ENCODE measurements around the gene SORBS1.

Gene SORBS1

GRCh38 chr10:95573964-95574604 lies 12.9 kb upstream of the SORBS1 start:
- H3K4me1 Mint-ChIP-seq (ENCODE audit: low read depth): no peaks in the 10 kb centered on the region
- no peaks in the 10 kb centered on the region for H3K36me3 Mint-ChIP-seq (ENCODE audit: low read depth)
- no peak overlapping the region for H3K4me3 Mint-ChIP-seq
- no peak overlapping the region for H3K27ac Mint-ChIP-seq
- no peaks in the 10 kb centered on the region for H3K9me3 Mint-ChIP-seq
- H3K27me3 Mint-ChIP-seq: peaks cover 9% of the 10 kb centered on the region

- Mint-ChIP-seq H3K9me3 (no peaks in the 10 kb centered on the region), H3K36me3 (ENCODE audit: low read depth) (no peaks in the 10 kb centered on the region), H3K4me1 (ENCODE audit: low read depth) (no peaks in the 10 kb centered on the region), H3K27ac (no peak overlapping the region), H3K4me3 (no peak overlapping the region), H3K27me3 (peaks cover 9% of the 10 kb centered on the region)
Observed at GRCh38 chr10:95573527-95573926, 12.4 kb upstream of the SORBS1 start.

- no peaks in the 10 kb centered on the region for H3K36me3 Mint-ChIP-seq (ENCODE audit: low read depth)
- H3K4me3 Mint-ChIP-seq: no peak overlapping the region
- H3K4me1 Mint-ChIP-seq (ENCODE audit: low read depth): no peaks in the 10 kb centered on the region
- no peak overlapping the region for H3K27ac Mint-ChIP-seq
- peaks cover 9% of the 10 kb centered on the region for H3K27me3 Mint-ChIP-seq
- H3K9me3 Mint-ChIP-seq: no peaks in the 10 kb centered on the region
Observed at GRCh38 chr10:95572131-95572820, 11.1 kb upstream of the SORBS1 start.

- H3K4me3 Mint-ChIP-seq: no peak overlapping the region
- H3K9me3 Mint-ChIP-seq: no peaks in the 10 kb centered on the region
- peaks cover 9% of the 10 kb centered on the region for H3K27me3 Mint-ChIP-seq
- no peak overlapping the region for H3K27ac Mint-ChIP-seq
- H3K36me3 Mint-ChIP-seq (ENCODE audit: low read depth): no peaks in the 10 kb centered on the region
- H3K4me1 Mint-ChIP-seq (ENCODE audit: low read depth): no peaks in the 10 kb centered on the region
Observed at GRCh38 chr10:95571390-95571789, 10.2 kb upstream of the SORBS1 start.

GRCh38 chr10:95569368-95569767 lies 8.2 kb upstream of the SORBS1 start:
- Mint-ChIP-seq H3K27ac (no peak overlapping the region), H3K4me1 (ENCODE audit: low read depth) (no peaks in the 10 kb centered on the region), H3K36me3 (ENCODE audit: low read depth) (no peaks in the 10 kb centered on the region), H3K4me3 (no peak overlapping the region), H3K9me3 (no peaks in the 10 kb centered on the region), H3K27me3 (peaks cover 9% of the 10 kb centered on the region)

GRCh38 chr10:95567903-95568630 lies 6.9 kb upstream of the SORBS1 start:
- Mint-ChIP-seq H3K9me3 (no peaks in the 10 kb centered on the region), H3K36me3 (ENCODE audit: low read depth) (no peaks in the 10 kb centered on the region), H3K27ac (no peak overlapping the region), H3K4me1 (ENCODE audit: low read depth) (no peaks in the 10 kb centered on the region), H3K4me3 (no peak overlapping the region), H3K27me3 (no peaks in the 10 kb centered on the region)

GRCh38 chr10:95566136-95566535 lies 5.0 kb upstream of the SORBS1 start:
- no peak overlapping the region for H3K4me3 Mint-ChIP-seq
- H3K36me3 Mint-ChIP-seq (ENCODE audit: low read depth): no peaks in the 10 kb centered on the region
- no peaks in the 10 kb centered on the region for H3K9me3 Mint-ChIP-seq
- H3K4me1 Mint-ChIP-seq (ENCODE audit: low read depth): no peaks in the 10 kb centered on the region
- no peaks in the 10 kb centered on the region for H3K27me3 Mint-ChIP-seq
- no peak overlapping the region for H3K27ac Mint-ChIP-seq

GRCh38 chr10:95565336-95565735 lies 4.2 kb upstream of the SORBS1 start:
- no peaks in the 10 kb centered on the region for H3K9me3 Mint-ChIP-seq
- H3K27me3 Mint-ChIP-seq: peaks cover 1% of the 10 kb centered on the region
- H3K4me3 Mint-ChIP-seq: no peak overlapping the region
- H3K4me1 Mint-ChIP-seq (ENCODE audit: low read depth): peaks cover 4% of the 10 kb centered on the region
- H3K27ac Mint-ChIP-seq: no peak overlapping the region
- H3K36me3 Mint-ChIP-seq (ENCODE audit: low read depth): no peaks in the 10 kb centered on the region

- Mint-ChIP-seq H3K9me3 (no peaks in the 10 kb centered on the region), H3K36me3 (ENCODE audit: low read depth) (no peaks in the 10 kb centered on the region), H3K27me3 (peaks cover 10% of the 10 kb centered on the region), H3K4me1 (ENCODE audit: low read depth) (peaks cover 8% of the 10 kb centered on the region), H3K4me3 (no peak overlapping the region), H3K27ac (no peak overlapping the region)
Observed at GRCh38 chr10:95564291-95564690, 3.1 kb upstream of the SORBS1 start.

GRCh38 chr10:95562341-95562965 lies 1.3 kb upstream of the SORBS1 start:
- H3K9me3 Mint-ChIP-seq: no peaks in the 10 kb centered on the region
- H3K36me3 Mint-ChIP-seq (ENCODE audit: low read depth): no peaks in the 10 kb centered on the region
- H3K4me1 Mint-ChIP-seq (ENCODE audit: low read depth): peaks cover 8% of the 10 kb centered on the region
- peak overlapping the region; percentile 98 for H3K4me3 Mint-ChIP-seq
- H3K27me3 Mint-ChIP-seq: peaks cover 21% of the 10 kb centered on the region
- no peak overlapping the region for H3K27ac Mint-ChIP-seq

- H3K4me1 Mint-ChIP-seq (ENCODE audit: low read depth): peaks cover 8% of the 10 kb centered on the region
- no peaks in the 10 kb centered on the region for H3K36me3 Mint-ChIP-seq (ENCODE audit: low read depth)
- H3K27ac Mint-ChIP-seq: no peak overlapping the region
- H3K27me3 Mint-ChIP-seq: peaks cover 24% of the 10 kb centered on the region
- H3K4me3 Mint-ChIP-seq: peak overlapping the region; percentile 98
- no peaks in the 10 kb centered on the region for H3K9me3 Mint-ChIP-seq
Observed at GRCh38 chr10:95561864-95562177, 650 bp upstream of the SORBS1 start.

- H3K27me3 Mint-ChIP-seq: peaks cover 24% of the 10 kb centered on the region
- H3K9me3 Mint-ChIP-seq: no peaks in the 10 kb centered on the region
- H3K4me1 Mint-ChIP-seq (ENCODE audit: low read depth): peaks cover 8% of the 10 kb centered on the region
- H3K36me3 Mint-ChIP-seq (ENCODE audit: low read depth): no peaks in the 10 kb centered on the region
- peak overlapping the region; percentile 98 for H3K4me3 Mint-ChIP-seq
- peak overlapping the region; percentile 81 for H3K27ac Mint-ChIP-seq
Observed at GRCh38 chr10:95560278-95561176, 644 bp downstream of the SORBS1 start.

- Mint-ChIP-seq H3K9me3 (no peaks in the 10 kb centered on the region), H3K4me1 (ENCODE audit: low read depth) (peaks cover 8% of the 10 kb centered on the region), H3K36me3 (ENCODE audit: low read depth) (no peaks in the 10 kb centered on the region)
Observed at GRCh38 chr10:95559896-95560277, 1.3 kb downstream of the SORBS1 start.

GRCh38 chr10:95559471-95559870 lies 1.7 kb downstream of the SORBS1 start:
- Mint-ChIP-seq H3K36me3 (ENCODE audit: low read depth) (no peaks in the 10 kb centered on the region), H3K9me3 (no peaks in the 10 kb centered on the region), H3K27me3 (peaks cover 24% of the 10 kb centered on the region), H3K27ac (no peak overlapping the region), H3K4me3 (no peak overlapping the region), H3K4me1 (ENCODE audit: low read depth) (peaks cover 8% of the 10 kb centered on the region)

More at GRCh38 chr10:95559896-95560277, 1.3 kb downstream of the SORBS1 start:
- peak overlapping the region; percentile 98 for H3K4me3 Mint-ChIP-seq
- no peak overlapping the region for H3K27ac Mint-ChIP-seq
- peaks cover 24% of the 10 kb centered on the region for H3K27me3 Mint-ChIP-seq

Measured in stimulated activated naive CD8-positive, alpha-beta T cell treated with anti-CD3 and anti-CD28 coated beads, Interleukin-15, Interleukin-2, amounts not matched to agents 100 ng/mL and 50 ng/mL, for 24 hours (primary cell).